Naive thymus-derived CD4-positive, alpha-beta T cell (primary cell): ENCODE data around the gene PTPRCAP. TPM values are rescaled to one million over a fixed set of nuclear protein-coding genes. Genes with fewer than 3 reads are reported as not detected.

Experiments used
- ATAC-seq: fragments of 150-1000 bp; cut with Tn5 transposase; 2 replicates; pipeline ENCODE4 v1.10.0; 2021; ENCODE audit warnings: mild to moderate bottlenecking, moderate library complexity
- CTCF ChIA-PET: fragments of 350-600 bp; sonication (Branson Sonifier 250); formaldehyde crosslinking; loops from one replicate; lab custom pipeline; 2021; ENCODE audit warnings: antibody characterized with exemption; lab: Charles Lee
- POLR2A ChIA-PET: fragments of 350-600 bp; sonication (Branson Sonifier 250); formaldehyde crosslinking; loops from one replicate; lab custom pipeline; 2021; ENCODE audit warnings: antibody characterized with exemption, inconsistent platforms; lab: Charles Lee
- DNase-seq, 9 donors: peaks; one replicate each; pipeline versions ENCODE4 v3.0.0 to v3.0.0-alpha.2; 2020 to 2022; ENCODE audit warnings: mixed read lengths in 1 of 9
- H3K27ac ChIP-seq: one replicate; pipeline ENCODE4 v1.7.0; 2013; ENCODE audit warnings: mild to moderate bottlenecking, low read depth, low read length, moderate library complexity
- H3K27me3 ChIP-seq, 2 donors: one replicate each; pipeline ENCODE4 v1.7.0; 2013; ENCODE audit warnings: low read length in 2 of 2, mild to moderate bottlenecking in 2 of 2, moderate library complexity in 2 of 2; ENCODE audit not compliant: control insufficient read depth in 2 of 2, insufficient read depth in 2 of 2
- H3K36me3 ChIP-seq, 3 experiments: 1 replicate in 2 of 3; 2 replicates in 1 of 3; pipeline ENCODE4 v1.7.0; 2013; ENCODE audit warnings: low read length in 3 of 3, mild to moderate bottlenecking in 3 of 3, moderate library complexity in 1 of 3; ENCODE audit not compliant: insufficient read depth in 3 of 3, control insufficient read depth in 2 of 3
- H3K4me1 ChIP-seq, 2 donors: one replicate each; pipeline ENCODE4 v1.7.0; 2013; ENCODE audit warnings: low read length in 2 of 2, mild to moderate bottlenecking in 2 of 2, moderate library complexity in 1 of 2; ENCODE audit not compliant: control insufficient read depth in 2 of 2, insufficient read depth in 2 of 2
- H3K4me3 ChIP-seq: 2 replicates; pipeline ENCODE4 v1.7.0; 2013; ENCODE audit warnings: mild to moderate bottlenecking, low read length
- H3K9me3 ChIP-seq, 3 experiments: 1 replicate in 2 of 3; 2 replicates in 1 of 3; pipeline ENCODE4 v1.7.0; 2013; ENCODE audit warnings: low read length in 3 of 3; ENCODE audit not compliant: control insufficient read depth in 2 of 3
- H3K27ac Mint-ChIP-seq, 9 donors: one replicate each; pipeline ENCODE4 v1.8.0; 2020 to 2022; ENCODE audit warnings: mixed read lengths in 9 of 9, mild to moderate bottlenecking in 8 of 9, moderate library complexity in 5 of 9, inconsistent platforms in 2 of 9
- H3K27me3 Mint-ChIP-seq, 5 donors: one replicate each; pipeline ENCODE4 v1.8.0; 2021 to 2022; ENCODE audit warnings: mixed read lengths in 5 of 5, mild to moderate bottlenecking in 1 of 5
- H3K36me3 Mint-ChIP-seq, 5 donors: one replicate each; pipeline ENCODE4 v1.8.0; 2020 to 2022; ENCODE audit warnings: mixed read lengths in 5 of 5, mild to moderate bottlenecking in 3 of 5, inconsistent platforms in 1 of 5
- H3K4me1 Mint-ChIP-seq, 7 donors: one replicate each; pipeline ENCODE4 v1.8.0; 2020 to 2022; ENCODE audit warnings: mixed read lengths in 7 of 7, mild to moderate bottlenecking in 3 of 7, inconsistent platforms in 1 of 7
- H3K4me3 Mint-ChIP-seq, 10 donors: one replicate each; pipeline ENCODE4 v1.8.0; 2020 to 2022; ENCODE audit warnings: mild to moderate bottlenecking in 10 of 10, mixed read lengths in 10 of 10, moderate library complexity in 6 of 10, inconsistent platforms in 2 of 10
- H3K9me3 Mint-ChIP-seq, 11 donors: one replicate each; pipeline ENCODE4 v1.8.0; 2020 to 2022; ENCODE audit warnings: mixed read lengths in 11 of 11, mild to moderate bottlenecking in 4 of 11, inconsistent platforms in 1 of 11, moderate library complexity in 1 of 11
- intact Hi-C, 2 donors: fragments of 100-400 bp; cut with micrococcal nuclease; formaldehyde crosslinking; loops; one replicate each; pipeline ENCODE4 v1.15.1; 2023
- polyA plus RNA-seq, 2 donors: library from polyadenylated mRNA; unstranded; fragments of 300-500 nt; fragmentation: Illumina TruSeq; gene quantifications; one replicate each; pipeline ENCODE4 v1.2.3, GENCODE V29; 2021
- total RNA-seq, 6 experiments: library from RNA in 5 of 6; stranded (reverse) in 5 of 6; gene quantifications; 1 replicate in 5 of 6; 2 replicates in 1 of 6; pipeline ENCODE4 v1.2.3 and lab custom pipeline; 2021 to 2026

Gene PTPRCAP
- total and polyA plus RNA-seq, 7 experiments from 2014 or later, result 134 to 670 (median 219) TPM

DNA sequence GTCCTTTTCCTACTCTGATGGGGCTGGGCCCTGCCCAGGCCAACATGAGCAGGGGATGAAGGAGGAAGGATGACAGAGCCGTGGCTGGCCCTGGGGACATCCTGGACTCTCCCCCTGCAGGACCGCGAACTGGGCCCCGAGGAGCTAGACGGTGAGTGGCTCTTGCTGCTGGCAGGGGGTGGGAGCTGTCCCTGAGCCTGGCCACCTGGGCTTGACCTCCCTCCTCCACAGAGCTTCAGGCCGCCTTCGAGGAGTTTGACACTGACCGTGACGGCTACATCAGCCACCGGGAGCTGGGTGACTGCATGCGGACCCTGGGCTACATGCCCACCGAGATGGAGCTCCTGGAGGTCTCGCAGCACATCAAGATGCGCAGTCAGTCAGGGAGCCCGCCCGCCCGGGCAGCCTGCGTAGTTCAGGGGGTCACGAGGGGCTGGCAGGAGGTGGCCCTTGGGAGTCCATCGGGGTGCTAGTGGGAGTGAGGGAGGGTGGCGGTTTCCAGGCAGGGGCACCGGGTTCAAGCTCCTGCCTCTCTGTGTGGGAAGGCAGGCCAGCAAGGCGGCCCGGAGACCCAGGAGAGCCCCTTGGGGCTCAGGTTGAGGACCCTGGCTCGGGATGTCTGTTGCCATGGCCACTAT, 18.7 kb upstream of the PTPRCAP start:
- Mint-ChIP-seq H3K4me3 (no peak overlapping the region), H3K36me3 (no peaks in the 10 kb centered on the region), H3K9me3 (peaks cover 0 to 6% (median 0%) of the 10 kb centered on the region in 11 donors), H3K27ac (peak overlapping the region in 1 of 9 donors; percentile 58), H3K4me1 (peaks cover 0 to 15% (median 9%) of the 10 kb centered on the region in 7 donors), H3K27me3 (peaks cover 0 to 2% (median 0%) of the 10 kb centered on the region in 5 donors)
- ChIA-PET POLR2A (interaction anchor here (0.7 to 18.3 kb wide), 10 partner anchors 8 to 62 kb away, joined by 3 to 206 read pairs (median 6); partner anchors contain the start of genes AIP, CORO1B, GPR152 and PPP1CA), CTCF (no interaction called here)
- Histone ChIP-seq H3K4me3 (no peak overlapping the region), H3K4me1 (no peaks in the 10 kb centered on the region), H3K27me3 (no peaks in the 10 kb centered on the region), H3K36me3 (no peaks in the 10 kb centered on the region), H3K9me3 (no peaks in the 10 kb centered on the region), H3K27ac (no peak overlapping the region)
- intact Hi-C loops, result no loop called here
- DNase-seq, result no peak
- no peak for ATAC-seq

DNA sequence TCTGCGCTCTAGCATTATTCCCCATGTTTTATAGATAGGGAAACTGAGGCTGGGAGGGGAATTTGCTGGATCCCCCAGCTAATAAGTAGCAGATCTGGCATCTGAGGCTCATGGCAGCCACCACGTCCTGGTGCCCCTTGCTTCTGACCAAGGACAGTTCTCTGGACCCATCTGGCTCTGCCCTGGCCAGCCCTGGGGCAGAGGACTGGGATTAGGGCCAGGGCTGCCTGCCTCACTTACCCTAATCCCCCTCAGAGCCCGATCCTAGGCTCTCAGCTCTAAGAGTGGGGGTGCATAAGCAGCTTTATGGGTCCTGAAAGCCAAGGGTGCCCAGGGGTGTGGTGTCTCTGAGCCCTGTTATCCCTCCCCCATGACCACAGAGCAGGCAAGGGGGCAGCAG, 17.6 kb upstream of the PTPRCAP start, which contains the start of gene CABP4:
Gene CABP4 (plus strand): TSS at position 301 of the 400 bp plus-strand sequence. CDS start 70 bp downstream, at position 371.
- Histone ChIP-seq H3K4me1 (peaks cover 0 to 2% of the 10 kb centered on the region in 2 donors), H3K27me3 (no peaks in the 10 kb centered on the region), H3K27ac (no peak within 1 kb of the TSS), H3K4me3 (no peak within 1 kb of the TSS), H3K36me3 (no peaks in the 10 kb centered on the region), H3K9me3 (no peaks in the 10 kb centered on the region)
- H3K9me3 Mint-ChIP-seq, result peaks cover 0 to 6% (median 0%) of the 10 kb centered on the region in 11 donors
- peak within 1 kb of the TSS in 2 of 9 donors; percentile 10 to 31 for H3K27ac Mint-ChIP-seq
- peak within 1 kb of the TSS in 1 of 10 donors; percentile 69 for H3K4me3 Mint-ChIP-seq
- CTCF ChIA-PET, result no interaction called here
- H3K27me3 Mint-ChIP-seq, result no peaks in the 10 kb centered on the region
- POLR2A ChIA-PET, result interaction anchor here (0.6 to 18.3 kb wide), 6 partner anchors 7 to 44 kb away, joined by 3 to 206 read pairs (median 16); partner anchors contain the start of genes CORO1B, GPR152 and PTPRCAP
- H3K36me3 Mint-ChIP-seq, result no peaks in the 10 kb centered on the region
- peaks cover 0 to 22% (median 8%) of the 10 kb centered on the region in 7 donors for H3K4me1 Mint-ChIP-seq
- ATAC-seq (no peak), DNase-seq (no peak)
- intact Hi-C loops, result no loop called here

DNA sequence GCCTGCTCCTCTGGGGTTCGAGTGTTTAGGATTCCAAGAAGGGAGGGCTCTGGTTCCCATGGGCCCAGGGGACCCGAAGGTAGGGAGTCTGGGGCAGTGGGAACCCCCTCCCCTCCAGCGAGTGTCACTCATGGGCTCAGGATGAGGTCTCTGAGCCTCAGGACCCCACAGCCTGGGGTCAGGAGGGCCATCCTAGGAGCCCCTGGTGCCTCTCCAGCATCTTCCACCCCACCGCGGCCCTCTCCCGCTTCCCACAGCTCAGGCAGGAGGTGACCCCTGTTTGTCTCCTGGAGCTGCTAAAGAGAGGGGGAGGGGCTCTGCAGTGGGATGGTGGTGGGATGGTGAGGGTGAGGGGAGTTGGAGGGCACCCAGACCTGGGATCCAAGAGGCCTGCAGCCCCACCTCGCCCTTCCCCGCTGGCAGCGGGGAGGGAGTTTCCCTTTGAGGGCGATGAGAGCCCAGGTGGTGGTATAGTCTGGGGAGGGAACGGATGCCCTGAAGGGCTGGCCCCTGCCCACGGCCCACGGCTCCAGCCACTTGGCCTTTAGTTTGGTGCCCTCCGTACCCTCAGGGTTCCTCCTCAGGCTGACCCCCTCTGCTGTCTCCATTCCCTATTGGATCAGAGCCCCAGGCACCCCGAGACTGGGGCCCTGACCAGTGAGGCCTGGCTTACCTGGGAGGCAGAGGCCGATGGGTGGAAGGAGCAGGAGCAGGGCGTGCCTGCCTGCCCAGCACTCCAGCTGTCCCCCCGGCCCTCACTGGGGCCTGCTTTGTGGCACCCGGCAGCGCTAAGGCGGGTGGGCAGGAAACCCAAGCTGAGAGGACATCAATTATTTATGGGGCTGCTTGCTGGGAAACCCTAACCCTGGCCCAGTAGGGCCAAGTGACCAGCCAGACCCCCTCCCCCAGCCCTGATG, 16.6 kb upstream of the PTPRCAP start:
- no peak overlapping the region for H3K27ac ChIP-seq
- Mint-ChIP-seq H3K4me3 (no peak overlapping the region), H3K9me3 (peaks cover 0 to 6% (median 0%) of the 10 kb centered on the region in 11 donors), H3K27me3 (no peaks in the 10 kb centered on the region), H3K4me1 (peaks cover 5 to 26% (median 11%) of the 10 kb centered on the region in 7 donors), H3K27ac (no peak overlapping the region), H3K36me3 (no peaks in the 10 kb centered on the region)
- no peaks in the 10 kb centered on the region for H3K27me3 ChIP-seq
- H3K36me3 ChIP-seq, result no peaks in the 10 kb centered on the region
- ChIA-PET CTCF (no interaction called here), POLR2A (interaction anchor here (0.7 to 18.3 kb wide), 6 partner anchors 6 to 102 kb away, joined by 3 to 206 read pairs (median 72); partner anchors contain the start of genes CABP4, CORO1B, GPR152 and PTPRCAP)
- intact Hi-C loops, result no loop called here
- no peak overlapping the region for H3K4me3 ChIP-seq
- DNase-seq, result no peak
- H3K9me3 ChIP-seq, result no peaks in the 10 kb centered on the region
- peaks cover 0 to 10% of the 10 kb centered on the region in 2 donors for H3K4me1 ChIP-seq
- no peak for ATAC-seq

DNA sequence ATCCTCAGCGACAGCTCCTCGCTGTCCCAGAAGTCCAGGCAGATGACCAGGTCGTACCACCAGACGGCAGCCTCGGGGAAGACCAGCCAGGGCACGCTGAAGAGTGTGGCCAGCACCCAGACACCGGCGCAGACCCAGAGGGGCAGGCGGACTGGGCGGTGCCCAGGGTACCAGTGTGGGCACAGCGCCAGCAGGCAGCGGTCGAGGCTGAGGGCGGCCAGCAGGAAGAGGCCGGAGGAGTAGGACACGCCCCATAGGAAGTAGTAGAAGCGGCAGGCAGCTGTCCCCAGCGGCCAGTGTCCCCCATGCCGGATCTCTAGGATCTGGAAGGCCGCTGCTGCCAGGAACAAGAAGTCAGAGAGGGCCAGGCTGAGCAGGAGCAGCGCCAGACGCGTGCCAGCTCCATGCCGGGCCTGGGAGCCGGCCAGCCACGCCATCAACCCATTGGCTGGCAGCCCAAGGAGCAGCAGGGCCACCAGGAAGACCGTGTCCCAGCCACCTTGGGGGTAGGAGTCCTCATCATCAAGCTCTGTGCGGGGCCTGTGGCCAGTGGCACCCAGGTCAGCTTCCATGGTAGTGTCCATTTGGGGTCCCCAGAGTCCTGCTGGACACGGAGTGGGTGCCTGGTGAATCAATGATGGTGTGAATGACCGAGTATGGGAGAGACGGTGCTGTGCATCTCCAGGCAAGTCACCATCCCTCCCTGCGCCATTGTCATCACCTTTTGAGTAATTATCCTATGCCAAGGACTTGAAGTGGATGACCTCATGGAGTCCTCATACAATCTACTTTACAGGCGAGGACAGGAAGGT, 14.9 kb upstream of the PTPRCAP start, which contains the start of gene GPR152:
Gene GPR152 (minus strand): TSS at position 589 of the 812 bp plus-strand sequence. CDS start 5 bp downstream, at position 584.
- ATAC-seq, result no peak
- H3K4me1 ChIP-seq, result peaks cover 9 to 24% of the 10 kb centered on the region in 2 donors
- peaks cover 15 to 42% (median 23%) of the 10 kb centered on the region in 7 donors for H3K4me1 Mint-ChIP-seq
- no peaks in the 10 kb centered on the region for H3K36me3 ChIP-seq
- intact Hi-C loops, result no loop called here
- peak within 1 kb of the TSS in 2 of 10 donors; percentile 27 to 31 for H3K4me3 Mint-ChIP-seq
- H3K27ac ChIP-seq, result no peak within 1 kb of the TSS
- H3K9me3 Mint-ChIP-seq, result peaks cover 0 to 3% (median 0%) of the 10 kb centered on the region in 11 donors
- DNase-seq, result no peak
- H3K9me3 ChIP-seq, result no peaks in the 10 kb centered on the region
- H3K27me3 Mint-ChIP-seq, result no peaks in the 10 kb centered on the region
- no peak within 1 kb of the TSS for H3K4me3 ChIP-seq
- H3K27me3 ChIP-seq, result no peaks in the 10 kb centered on the region
- CTCF ChIA-PET, result no interaction called here
- no peaks in the 10 kb centered on the region for H3K36me3 Mint-ChIP-seq
- POLR2A ChIA-PET, result interaction anchor here (0.5 to 11.9 kb wide), 8 partner anchors 9 to 49 kb away, joined by 3 to 206 read pairs (median 5); partner anchors contain the start of genes CABP4, CORO1B, PTPRCAP and TBC1D10C
- peak within 1 kb of the TSS in 4 of 9 donors; percentile 17 to 68 (median 40) for H3K27ac Mint-ChIP-seq

DNA sequence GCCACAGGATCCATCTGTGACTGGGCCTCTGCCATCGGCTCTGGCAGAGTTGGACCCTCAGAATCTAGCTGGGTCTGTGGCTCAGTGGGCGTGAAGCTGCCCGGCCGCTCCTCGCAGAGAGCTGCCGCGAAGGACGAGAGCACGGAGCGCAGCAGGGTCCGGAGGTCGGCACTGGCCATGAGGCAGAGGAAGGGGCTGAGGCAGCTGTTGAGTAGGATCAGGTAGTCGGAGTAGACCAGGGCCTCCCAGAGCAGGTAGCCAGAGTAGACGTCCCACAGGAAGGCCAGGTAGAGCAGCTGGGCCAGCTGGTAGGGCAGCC, 14.1 kb upstream of the PTPRCAP start:
- Mint-ChIP-seq H3K9me3 (peaks cover 0 to 2% (median 0%) of the 10 kb centered on the region in 11 donors), H3K27me3 (no peaks in the 10 kb centered on the region), H3K27ac (peak overlapping the region in 3 of 9 donors; percentile 17 to 68 (median 30)), H3K4me1 (peaks cover 20 to 49% (median 24%) of the 10 kb centered on the region in 7 donors), H3K4me3 (peak overlapping the region in 3 of 10 donors; percentile 27 to 69 (median 31)), H3K36me3 (no peaks in the 10 kb centered on the region)
- DNase-seq, result no peak
- intact Hi-C loops, result no loop called here
- ATAC-seq, result no peak
- no peaks in the 10 kb centered on the region for H3K9me3 ChIP-seq
- H3K4me3 ChIP-seq, result no peak overlapping the region
- CTCF ChIA-PET, result interaction anchor here (0.8 to 1.3 kb wide), 2 partner anchors 13 to 83 kb away, joined by 3 read pairs; no protein-coding TSS in a partner anchor
- H3K36me3 ChIP-seq, result no peaks in the 10 kb centered on the region
- no peaks in the 10 kb centered on the region for H3K27me3 ChIP-seq
- POLR2A ChIA-PET, result interaction anchor here (0.5 to 11.9 kb wide), 12 partner anchors 8 to 150 kb away, joined by 3 to 206 read pairs (median 3); partner anchors contain the start of genes AIP, CABP4, CORO1B and PTPRCAP
- H3K4me1 ChIP-seq, result peaks cover 14 to 31% of the 10 kb centered on the region in 2 donors
- no peak overlapping the region for H3K27ac ChIP-seq
